NCI-H510A treated with DMSO at 0.1 percent for 48 hours (cell line): ENCODE data around the gene CDK6.
"Not testable (repeated sequence)": the region's sequence is repeated elsewhere in the genome, so short reads cannot be mapped to it uniquely, and the experiment has no call there.

Source experiments
- DNase-seq: peaks from one replicate; lab custom pipeline; 2025; lab: John Stamatoyannopoulos, UW

Gene CDK6

DNA sequence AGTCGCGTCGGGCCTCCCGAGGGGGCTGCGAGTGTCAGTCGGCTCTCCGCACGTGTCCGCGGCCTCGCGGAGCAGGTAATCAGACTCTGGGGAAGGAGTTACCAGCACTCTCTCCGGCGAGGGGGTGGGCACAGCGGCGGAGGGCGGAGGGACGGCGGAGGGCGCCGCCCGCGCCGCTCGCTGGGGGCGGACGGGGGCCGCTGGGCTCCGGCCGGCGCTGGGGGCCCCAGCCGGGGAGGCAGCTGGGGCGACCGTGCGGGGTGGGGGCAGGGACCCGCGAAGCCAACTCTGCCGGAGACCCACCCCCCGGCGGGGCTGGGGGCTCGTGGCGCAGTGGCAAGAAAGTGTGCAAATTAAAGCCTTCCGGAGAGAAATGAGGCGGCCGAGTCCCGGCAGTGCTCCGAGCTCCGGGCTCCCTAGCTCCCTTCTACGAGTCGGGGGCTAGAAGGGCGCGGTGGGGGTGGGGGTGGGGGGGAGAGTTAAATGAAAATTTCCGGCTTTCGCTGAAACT is at the start of gene CDK6:
CDK6 (minus strand) TSS at position 85 of the 511 bp plus-strand sequence. CDS start 3,250 bp downstream, outside the sequence.
- DNase-seq = no peak

- DNase-seq = not testable (repeated sequence)
Observed at GRCh38 chr7:92886039-92886438, 49.7 kb upstream of the CDK6 start.

- no peak for DNase-seq
Observed at GRCh38 chr7:92884218-92884617, 47.8 kb upstream of the CDK6 start.

DNA sequence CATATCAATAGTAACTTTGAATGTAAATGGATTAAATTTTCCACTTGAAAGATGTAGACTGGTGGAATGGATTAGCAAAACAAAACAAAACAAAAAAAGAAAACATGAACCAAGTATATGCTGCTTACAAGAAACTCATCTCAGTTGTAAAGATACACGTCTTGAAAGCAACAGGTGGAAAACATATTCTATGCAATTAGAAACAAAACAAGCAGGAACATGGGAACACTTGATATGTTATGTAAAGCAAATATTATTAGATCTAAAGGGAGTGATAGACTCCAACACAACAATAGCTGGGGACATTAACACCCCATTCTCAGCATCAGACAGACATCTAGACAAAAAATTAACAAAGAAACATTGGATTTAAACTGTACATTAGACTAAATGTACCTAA is 46.4 kb upstream of the CDK6 start:
- DNase-seq = no peak

DNA sequence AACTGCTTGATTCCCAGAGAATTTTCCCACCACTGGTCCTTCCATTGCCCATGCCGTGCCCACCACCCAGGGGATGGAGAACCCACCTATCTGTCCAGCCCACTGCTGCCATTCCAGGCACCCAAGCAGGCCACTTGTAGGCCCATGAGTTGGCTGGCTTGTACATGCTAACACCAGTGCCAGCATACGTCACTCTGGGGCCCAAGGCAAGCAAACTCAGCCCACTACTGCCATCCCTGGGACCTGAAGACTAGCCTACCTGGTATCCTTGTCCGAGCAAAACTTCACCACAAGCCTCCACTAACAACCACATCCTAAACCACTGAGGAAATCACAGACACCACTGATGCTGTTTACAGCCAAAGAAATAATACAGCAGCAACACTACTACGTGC is 44.7 kb upstream of the CDK6 start:
- no peak for DNase-seq

GRCh38 chr7:92880212-92881090 is 44.1 kb upstream of the CDK6 start:
- DNase-seq = no peak

DNA sequence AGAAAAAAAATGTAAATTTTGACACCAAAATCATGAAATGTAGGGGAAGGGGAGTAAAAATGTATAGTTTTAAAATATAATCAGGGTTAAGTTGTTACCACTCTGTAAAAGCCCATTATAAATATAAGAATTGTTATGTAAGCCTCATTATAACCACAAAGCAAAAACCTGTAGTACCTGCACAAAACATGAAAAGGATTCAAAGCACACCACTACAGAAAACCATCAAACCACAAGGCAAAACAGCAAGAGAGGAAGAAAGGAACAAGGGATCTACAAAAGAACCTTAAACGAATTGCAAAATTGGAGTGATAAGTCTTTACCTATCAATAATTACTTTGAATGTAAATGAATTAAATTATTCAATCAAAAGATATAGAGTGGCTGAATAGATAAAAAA is 41.0 kb upstream of the CDK6 start:
- no peak for DNase-seq

DNA sequence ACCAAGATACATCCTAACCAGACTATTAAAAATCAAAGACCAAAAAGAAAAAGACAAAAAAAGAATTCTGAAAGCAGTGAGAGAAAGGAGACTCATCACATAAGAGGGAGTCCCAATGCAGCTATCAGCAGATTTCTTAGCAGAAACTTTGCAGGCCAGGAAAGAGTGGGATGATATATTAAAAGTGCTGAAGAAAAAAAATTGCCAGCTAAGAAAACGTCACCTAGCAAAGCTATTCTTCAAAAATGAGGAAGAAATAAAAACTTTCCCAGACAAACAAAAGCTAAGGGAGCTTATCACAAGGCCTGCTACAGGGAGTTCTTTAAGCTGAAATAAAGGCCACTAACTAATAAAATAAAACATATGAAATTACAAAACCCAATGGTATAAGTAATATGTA is 40.5 kb upstream of the CDK6 start:
- DNase-seq = no peak

- DNase-seq = no peak
Observed at GRCh38 chr7:92875719-92876118, 39.3 kb upstream of the CDK6 start.

DNA sequence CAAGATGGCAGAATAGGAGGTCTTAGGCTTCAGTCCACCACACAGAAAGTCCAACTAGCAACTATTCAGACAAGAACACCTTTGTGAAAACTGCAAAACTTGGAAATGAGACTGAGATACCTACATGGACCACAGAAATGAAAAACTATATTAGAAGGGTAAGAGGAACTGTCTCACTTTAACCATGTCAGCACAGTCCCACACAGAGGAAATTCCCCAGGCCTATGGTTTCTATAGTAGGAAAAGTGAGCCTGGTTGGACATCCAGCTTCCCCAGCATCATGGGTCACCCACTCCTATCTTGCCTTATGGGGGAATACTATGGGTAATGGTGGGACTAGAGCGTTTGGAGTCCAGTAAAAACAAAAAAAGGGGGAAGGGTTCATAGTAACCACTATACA is 38.8 kb upstream of the CDK6 start:
- DNase-seq = no peak

DNA sequence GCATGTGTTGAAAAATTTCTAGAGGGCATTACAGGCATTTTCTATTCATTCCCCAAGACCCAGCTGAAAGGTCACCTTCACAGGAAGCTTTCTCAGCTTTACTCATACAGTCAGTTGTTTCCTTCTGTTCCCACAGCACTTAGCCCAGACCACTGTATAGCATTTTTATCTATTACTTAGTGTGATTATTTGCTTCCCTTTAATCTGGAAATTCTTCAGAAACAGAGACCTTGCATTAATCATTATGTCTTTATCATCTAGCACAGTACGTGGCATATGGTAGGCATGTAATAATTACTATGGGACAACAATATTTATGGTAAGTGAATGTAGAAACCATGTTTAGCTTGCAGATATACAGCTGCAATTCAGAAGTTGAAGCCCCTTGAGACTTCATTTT is 38.2 kb upstream of the CDK6 start:
- no peak for DNase-seq

GRCh38 chr7:92873776-92874175 is 37.4 kb upstream of the CDK6 start:
- DNase-seq = no peak

- DNase-seq = no peak
Observed at GRCh38 chr7:92872701-92873100, 36.3 kb upstream of the CDK6 start.

GRCh38 chr7:92868683-92869293 is 32.4 kb upstream of the CDK6 start:
- DNase-seq = no peak

- DNase-seq = not testable (repeated sequence)
Observed at GRCh38 chr7:92864169-92864568, 27.8 kb upstream of the CDK6 start.

GRCh38 chr7:92856436-92856835 is 20.1 kb upstream of the CDK6 start:
- DNase-seq = no peak

- DNase-seq = no peak
Observed at GRCh38 chr7:92854501-92855238, 18.3 kb upstream of the CDK6 start.

GRCh38 chr7:92851732-92852131 is 15.4 kb upstream of the CDK6 start:
- DNase-seq = no peak

GRCh38 chr7:92850516-92850915 is 14.1 kb upstream of the CDK6 start:
- DNase-seq = no peak

- no peak for DNase-seq
Observed at GRCh38 chr7:92849322-92849721, 12.9 kb upstream of the CDK6 start.

DNA sequence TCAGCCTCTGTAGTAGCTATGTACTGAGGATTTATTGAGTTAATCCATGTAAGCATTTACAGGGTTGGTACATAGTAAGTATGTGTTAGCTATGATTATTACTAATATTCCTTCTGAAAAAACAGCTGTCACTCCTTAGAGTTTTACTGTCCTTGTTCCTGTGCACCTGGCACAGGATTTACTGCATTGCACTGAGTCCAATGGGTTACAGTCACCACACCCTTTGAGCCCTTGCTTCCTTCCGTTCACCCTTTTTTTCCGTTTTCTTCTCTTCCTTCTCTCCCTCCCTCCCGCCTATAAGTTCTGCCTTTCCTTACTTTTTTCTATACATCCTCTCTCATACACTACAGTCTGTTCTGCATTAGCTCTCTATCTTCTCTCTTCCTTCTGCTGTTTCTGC is 12.5 kb upstream of the CDK6 start:
- no peak for DNase-seq

DNA sequence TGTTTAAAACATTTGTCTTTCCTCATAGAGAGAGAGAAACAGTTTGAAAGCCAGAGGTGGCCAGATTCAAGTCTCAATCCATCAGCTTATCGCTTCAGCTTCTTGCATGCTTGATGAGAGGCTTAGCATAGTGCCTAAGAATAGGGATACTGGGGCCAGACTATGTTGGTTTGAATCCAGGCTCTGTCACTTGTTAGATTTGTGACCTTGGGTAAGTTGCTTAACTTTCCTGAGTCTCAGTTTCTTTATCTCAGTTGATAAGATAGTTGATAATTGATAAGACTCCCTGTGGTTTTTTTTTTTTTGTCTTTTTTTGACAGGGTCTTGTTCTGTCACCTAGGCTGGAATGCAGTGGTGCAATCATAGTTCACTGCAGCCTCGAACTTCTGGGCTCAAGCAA is 12.1 kb upstream of the CDK6 start:
- DNase-seq = no peak

DNA sequence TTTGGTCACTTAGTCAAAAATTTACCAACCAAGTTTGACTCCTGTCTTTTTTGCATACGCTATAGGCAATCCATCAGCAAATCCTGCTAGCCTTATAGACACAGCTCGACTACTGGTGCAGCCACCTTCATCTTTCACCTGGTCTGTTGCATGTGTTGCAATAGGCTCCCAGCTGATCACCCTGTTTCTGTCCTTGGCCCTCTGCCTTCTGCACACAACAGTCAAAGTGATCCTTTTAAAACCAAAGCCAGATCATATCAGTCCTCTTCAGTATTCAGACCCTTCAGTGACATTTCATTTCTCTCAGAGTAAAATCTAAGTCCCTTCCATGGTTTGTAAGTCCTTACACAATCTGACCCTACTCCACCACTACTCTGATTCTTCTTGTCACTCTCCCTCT is 10.9 kb upstream of the CDK6 start:
- DNase-seq = no peak
